ENCODE results near the gene RARRES2. TPM values are rescaled to one million over a fixed set of nuclear protein-coding genes. Genes with fewer than 3 reads are reported as not detected.

The RARRES2 gene
- total RNA-seq, 1 donor from 2014 or later: 26.3 TPM

GRCh38 chr7:150355666-150356059, 14.2 kb upstream of the RARRES2 start:
- Mint-ChIP-seq H3K4me1 (peaks cover 6% of the 10 kb centered on the region), H3K36me3 (ENCODE audit: low read depth) (no peaks in the 10 kb centered on the region), H3K4me3 (no peak overlapping the region), H3K27ac (ENCODE audit: unreplicated experiment) (no peak overlapping the region), H3K9me3 (no peaks in the 10 kb centered on the region), H3K27me3 (ENCODE audit: low read depth) (peaks cover 2% of the 10 kb centered on the region)
- DNase-seq (ENCODE audit: low read depth, low spot score): no peak
- TF ChIP-seq CTCF (conservative IDR thresholded peaks at IDR 0.05): no peak

GRCh38 chr7:150351587-150352194, 10.3 kb upstream of the RARRES2 start:
- DNase-seq (ENCODE audit: low read depth, low spot score): no peak
- no peak for TF ChIP-seq CTCF (conservative IDR thresholded peaks at IDR 0.05)
- no peak overlapping the region for H3K4me3 Mint-ChIP-seq
- H3K36me3 Mint-ChIP-seq (ENCODE audit: low read depth): no peaks in the 10 kb centered on the region
- no peaks in the 10 kb centered on the region for H3K9me3 Mint-ChIP-seq
- peaks cover 5% of the 10 kb centered on the region for H3K4me1 Mint-ChIP-seq
- peaks cover 4% of the 10 kb centered on the region for H3K27me3 Mint-ChIP-seq (ENCODE audit: low read depth)
- no peak overlapping the region for H3K27ac Mint-ChIP-seq (ENCODE audit: unreplicated experiment)

- no peak for TF ChIP-seq CTCF (conservative IDR thresholded peaks at IDR 0.05)
- Mint-ChIP-seq H3K4me1 (peaks cover 5% of the 10 kb centered on the region), H3K36me3 (ENCODE audit: low read depth) (no peaks in the 10 kb centered on the region), H3K27me3 (ENCODE audit: low read depth) (peaks cover 29% of the 10 kb centered on the region), H3K9me3 (no peaks in the 10 kb centered on the region), H3K27ac (ENCODE audit: unreplicated experiment) (no peak overlapping the region), H3K4me3 (no peak overlapping the region)
- DNase-seq (ENCODE audit: low read depth, low spot score): no peak
These were observed 5.5 kb upstream of the RARRES2 start for GRCh38 chr7:150346922-150347321.

GRCh38 chr7:150345012-150345411, 3.6 kb upstream of the RARRES2 start:
- peaks cover 13% of the 10 kb centered on the region for H3K4me1 Mint-ChIP-seq
- peaks cover 43% of the 10 kb centered on the region for H3K27me3 Mint-ChIP-seq (ENCODE audit: low read depth)
- no peaks in the 10 kb centered on the region for H3K36me3 Mint-ChIP-seq (ENCODE audit: low read depth)
- H3K27ac Mint-ChIP-seq (ENCODE audit: unreplicated experiment): no peak overlapping the region
- DNase-seq (ENCODE audit: low read depth, low spot score): no peak
- H3K9me3 Mint-ChIP-seq: no peaks in the 10 kb centered on the region
- no peak overlapping the region for H3K4me3 Mint-ChIP-seq
- TF ChIP-seq CTCF (conservative IDR thresholded peaks at IDR 0.05): no peak

- H3K36me3 Mint-ChIP-seq (ENCODE audit: low read depth): no peaks in the 10 kb centered on the region
These were observed 2.9 kb upstream of the RARRES2 start for GRCh38 chr7:150344299-150344698.

More at GRCh38 chr7:150344299-150344698, 2.9 kb upstream of the RARRES2 start:
- Mint-ChIP-seq H3K9me3 (no peaks in the 10 kb centered on the region), H3K27me3 (ENCODE audit: low read depth) (peaks cover 51% of the 10 kb centered on the region), H3K4me3 (no peak overlapping the region), H3K4me1 (peaks cover 19% of the 10 kb centered on the region), H3K27ac (ENCODE audit: unreplicated experiment) (no peak overlapping the region)
- DNase-seq (ENCODE audit: low read depth, low spot score): no peak
- TF ChIP-seq CTCF (conservative IDR thresholded peaks at IDR 0.05): no peak
